RPMI8226 (cell line): Measurements from ENCODE around the gene MFAP2.
"Not testable (repeated sequence)": the region's sequence is repeated elsewhere in the genome, so short reads cannot be mapped to it uniquely, and the experiment has no call there.

ENCODE experiments used
- DNase-seq: peaks from one replicate; pipeline ENCODE4 v3.0.0-alpha.2; 2015

MFAP2 gene

GRCh38 chr1:16958475-16958874, 21.9 kb downstream of the MFAP2 start:
- DNase-seq, result no peak

DNA sequence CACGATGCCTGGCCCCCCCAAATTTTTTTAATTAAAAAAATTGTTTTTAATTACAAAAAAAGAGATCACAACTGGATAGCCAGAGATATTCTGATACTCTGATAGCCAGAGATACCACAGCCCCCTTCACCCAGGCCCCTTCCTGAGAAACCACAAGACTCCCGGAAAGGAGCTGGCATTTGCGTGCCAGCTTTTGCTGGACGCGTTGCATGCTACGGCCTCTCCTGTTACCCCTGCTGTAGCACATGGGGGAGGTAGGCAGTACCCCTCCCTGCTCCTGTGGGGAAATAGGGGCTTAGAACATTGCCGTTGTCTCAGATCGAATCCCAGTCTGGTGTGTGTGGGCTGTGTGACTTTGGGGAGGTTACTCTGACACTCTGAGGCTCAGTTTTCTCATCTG, 22.7 kb downstream of the MFAP2 start:
- DNase-seq, result no peak

- DNase-seq, result no peak
These were observed 23.6 kb downstream of the MFAP2 start for GRCh38 chr1:16956775-16957174.

GRCh38 chr1:16955186-16955585, 25.2 kb downstream of the MFAP2 start:
- DNase-seq, result no peak

GRCh38 chr1:16954579-16954978, 25.8 kb downstream of the MFAP2 start:
- DNase-seq, result no peak

GRCh38 chr1:16952376-16952775, 28.0 kb downstream of the MFAP2 start:
- not testable (repeated sequence) for DNase-seq

DNA sequence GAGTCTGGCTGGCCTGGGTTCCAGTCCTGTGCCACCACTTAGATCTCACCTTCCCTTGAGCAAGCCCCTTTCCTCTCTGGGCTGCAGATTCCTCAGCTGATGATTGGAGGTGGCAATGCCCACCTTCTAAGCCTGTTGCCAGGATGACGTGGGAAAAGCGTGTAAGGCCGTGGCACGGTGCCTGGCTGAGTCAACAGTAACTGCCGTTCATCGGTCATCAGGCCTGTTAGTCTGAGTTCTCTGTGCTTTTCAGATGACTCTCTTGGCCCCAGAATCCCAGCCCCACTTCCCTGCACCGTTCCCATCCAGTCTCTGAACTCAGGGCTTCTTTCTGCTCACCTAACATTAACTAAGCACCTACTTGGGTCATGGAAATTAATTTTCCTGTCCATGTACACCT, 31.4 kb downstream of the MFAP2 start:
- not testable (repeated sequence) for DNase-seq

GRCh38 chr1:16948282-16948891, 32.0 kb downstream of the MFAP2 start:
- not testable (repeated sequence) for DNase-seq

DNA sequence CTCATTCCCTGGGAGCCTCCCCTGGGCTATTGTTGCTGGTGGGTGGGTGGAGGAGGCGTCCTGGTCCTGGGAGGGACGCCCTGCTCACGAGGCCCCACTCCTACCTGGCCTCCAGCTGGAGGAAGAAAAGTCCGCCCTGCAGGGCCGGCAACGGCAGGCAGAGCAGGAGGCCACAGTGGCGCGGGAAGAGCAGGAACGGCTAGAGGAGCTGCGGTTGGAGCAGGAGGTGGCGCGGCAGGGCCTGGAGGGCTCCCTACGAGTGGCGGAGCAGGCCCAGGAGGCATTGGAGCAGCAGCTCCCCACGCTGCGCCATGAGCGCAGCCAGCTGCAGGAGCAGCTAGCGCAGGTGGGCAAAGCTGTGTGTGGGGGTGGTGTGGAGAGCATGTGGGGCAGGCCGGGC, 33.8 kb downstream of the MFAP2 start:
- no peak for DNase-seq

DNA sequence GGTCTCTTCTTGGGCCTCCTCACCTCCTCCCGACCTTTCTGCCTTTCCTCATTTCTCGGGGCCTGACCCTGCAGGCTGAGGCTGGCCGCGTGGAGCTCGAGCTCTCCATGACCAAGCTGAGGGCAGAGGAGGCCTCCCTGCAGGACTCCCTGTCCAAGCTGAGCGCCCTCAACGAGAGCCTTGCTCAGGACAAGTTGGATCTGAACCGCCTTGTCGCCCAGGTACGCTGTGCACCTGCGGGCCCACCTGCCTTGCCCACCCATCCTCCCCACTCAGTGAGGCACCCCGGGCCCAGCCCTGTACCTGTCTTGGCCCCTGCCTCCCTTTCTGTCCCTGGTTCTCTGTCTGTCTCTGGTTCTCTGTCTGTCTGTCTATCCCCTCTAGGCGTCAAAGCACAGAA, 34.2 kb downstream of the MFAP2 start:
- DNase-seq, result not testable (repeated sequence)

GRCh38 chr1:16945512-16945911, 34.9 kb downstream of the MFAP2 start:
- not testable (repeated sequence) for DNase-seq

GRCh38 chr1:16944038-16944437, 36.4 kb downstream of the MFAP2 start:
- no peak for DNase-seq

DNA sequence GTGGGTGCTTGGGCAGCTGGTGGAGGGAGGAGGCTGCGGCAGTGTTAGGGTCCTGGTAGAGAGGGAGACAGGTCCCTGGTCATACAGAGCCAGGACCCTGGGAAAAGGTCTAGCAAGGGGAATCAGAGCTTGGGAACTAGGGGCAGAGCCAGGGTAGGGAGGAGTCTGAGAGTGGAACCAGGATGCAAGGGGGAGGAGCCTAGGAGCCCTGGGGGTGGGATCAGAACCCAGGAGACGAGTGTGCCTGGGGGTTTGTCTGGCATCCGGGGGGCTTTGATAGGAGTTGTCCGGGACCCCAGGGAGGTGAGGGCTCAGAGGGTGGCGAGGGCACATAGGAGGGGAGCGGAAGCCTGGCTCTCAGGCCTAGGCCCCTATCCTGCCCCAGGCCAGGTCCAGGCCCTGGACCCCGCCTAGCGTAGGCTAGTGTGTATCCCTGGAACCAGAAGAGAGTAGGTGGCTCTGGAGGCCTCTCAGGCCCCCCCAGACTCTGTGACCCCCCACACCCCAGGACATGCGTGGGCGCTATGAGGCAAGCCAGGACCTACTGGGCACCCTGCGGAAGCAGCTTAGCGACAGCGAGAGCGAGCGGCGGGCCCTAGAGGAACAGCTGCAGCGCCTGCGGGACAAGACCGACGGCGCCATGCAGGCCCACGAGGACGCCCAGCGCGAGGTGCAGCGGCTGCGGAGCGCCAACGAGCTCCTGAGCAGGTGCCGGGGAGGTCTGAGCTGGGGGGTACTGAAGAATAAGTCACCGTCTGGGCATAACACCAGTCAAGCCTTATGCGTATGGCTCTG, 40.8 kb downstream of the MFAP2 start:
- not testable (repeated sequence) for DNase-seq

- DNase-seq, result no peak
These were observed 41.8 kb downstream of the MFAP2 start for GRCh38 chr1:16938351-16939321.

DNA sequence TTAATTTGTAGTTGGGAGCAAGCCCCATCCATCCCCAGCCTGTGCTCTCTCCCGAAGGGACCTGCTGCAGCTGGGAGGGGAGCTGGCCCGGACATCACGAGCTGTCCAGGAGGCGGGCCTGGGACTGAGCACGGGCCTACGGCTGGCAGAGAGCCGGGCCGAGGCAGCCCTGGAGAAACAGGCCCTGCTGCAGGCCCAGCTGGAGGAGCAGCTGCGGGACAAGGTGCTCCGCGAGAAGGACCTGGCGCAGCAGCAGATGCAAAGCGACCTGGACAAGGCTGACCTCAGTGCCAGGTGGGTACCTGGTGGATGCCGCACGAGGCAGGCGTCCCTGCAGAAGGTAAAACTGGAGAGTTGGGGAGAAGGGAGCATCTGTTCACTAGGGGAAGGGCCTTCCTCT, 43.8 kb downstream of the MFAP2 start:
- not testable (repeated sequence) for DNase-seq

- DNase-seq, result not testable (repeated sequence)
These were observed 46.5 kb downstream of the MFAP2 start for GRCh38 chr1:16933945-16934344.

- not testable (repeated sequence) for DNase-seq
These were observed 49.0 kb downstream of the MFAP2 start for GRCh38 chr1:16931206-16931934.

DNA sequence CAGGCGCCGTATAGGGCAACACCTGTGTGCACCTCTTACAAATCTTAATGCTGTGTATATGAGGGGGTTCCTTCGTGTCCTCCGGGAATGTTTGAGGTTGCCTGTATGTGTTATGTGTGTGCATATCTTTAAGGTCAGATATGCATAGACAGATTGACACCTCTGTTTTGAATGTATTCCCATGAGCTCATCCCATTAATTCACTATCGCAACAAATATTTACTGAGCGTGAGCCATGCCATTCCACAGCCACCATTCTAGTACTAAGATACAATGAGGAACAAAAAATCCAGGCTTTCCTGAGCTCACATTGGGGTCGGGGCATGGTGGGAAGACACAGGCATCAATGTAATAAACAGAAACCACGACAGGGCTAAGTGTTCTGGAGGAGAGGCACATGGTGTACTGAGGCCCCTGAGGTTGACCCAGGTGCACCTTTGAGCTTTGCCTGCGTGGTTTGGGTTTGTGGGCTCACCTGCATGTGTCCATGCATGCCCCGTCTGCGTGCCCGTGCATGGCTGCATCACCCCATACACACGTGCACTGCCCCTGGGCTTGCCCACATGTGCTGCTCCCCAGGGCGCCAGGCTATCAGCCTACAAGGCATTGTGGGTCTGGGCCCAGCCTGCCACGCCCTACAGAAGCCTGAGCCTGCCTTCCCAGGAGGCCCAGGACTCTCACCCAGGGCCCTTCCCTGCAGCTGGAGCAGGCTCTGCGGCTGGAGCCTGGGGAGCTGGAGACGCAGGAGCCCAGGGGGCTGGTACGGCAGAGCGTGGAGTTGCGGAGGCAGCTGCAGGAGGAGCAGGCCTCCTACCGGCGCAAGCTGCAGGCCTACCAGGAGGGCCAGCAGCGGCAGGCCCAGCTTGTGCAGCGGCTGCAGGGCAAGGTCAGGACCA, 51.0 kb downstream of the MFAP2 start:
- DNase-seq, result not testable (repeated sequence)

DNA sequence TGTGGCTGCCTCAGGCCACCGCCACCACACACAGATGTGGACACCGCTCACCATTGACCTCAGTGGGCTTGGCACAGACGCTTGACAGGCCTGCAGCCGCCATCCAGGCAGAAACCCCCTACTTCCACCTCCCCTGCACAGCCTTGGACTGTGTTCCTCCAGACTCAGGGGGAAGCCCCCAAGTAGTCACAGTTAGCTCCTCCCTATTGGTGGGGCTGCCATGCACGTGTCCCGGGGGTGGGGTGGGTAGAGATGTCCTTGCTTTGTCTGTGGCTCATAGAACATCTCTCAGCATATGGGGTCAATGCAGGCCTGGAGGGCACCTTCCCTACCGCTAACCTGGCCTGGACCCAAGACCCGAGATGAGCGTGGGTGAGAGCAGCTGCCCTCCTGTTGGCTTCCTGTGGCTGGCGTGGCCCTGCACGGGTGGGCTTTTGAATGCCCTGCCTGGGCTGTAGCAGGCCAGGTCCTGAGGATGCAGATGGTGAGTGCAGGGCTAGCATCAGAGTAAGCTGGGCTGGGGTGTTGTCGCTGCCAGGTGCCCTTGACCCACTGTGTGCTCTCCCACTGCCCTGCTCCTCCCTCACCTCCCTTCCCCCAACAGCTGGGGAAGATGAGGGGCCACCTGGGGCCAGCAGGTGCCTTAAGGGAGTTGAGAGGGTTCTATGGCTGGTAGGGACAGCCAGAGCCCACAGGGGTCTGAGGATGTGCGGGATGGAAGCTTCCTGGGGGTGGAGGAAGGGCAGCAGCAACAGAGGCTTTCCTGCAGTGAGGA, 52.5 kb downstream of the MFAP2 start:
- DNase-seq, result no peak

DNA sequence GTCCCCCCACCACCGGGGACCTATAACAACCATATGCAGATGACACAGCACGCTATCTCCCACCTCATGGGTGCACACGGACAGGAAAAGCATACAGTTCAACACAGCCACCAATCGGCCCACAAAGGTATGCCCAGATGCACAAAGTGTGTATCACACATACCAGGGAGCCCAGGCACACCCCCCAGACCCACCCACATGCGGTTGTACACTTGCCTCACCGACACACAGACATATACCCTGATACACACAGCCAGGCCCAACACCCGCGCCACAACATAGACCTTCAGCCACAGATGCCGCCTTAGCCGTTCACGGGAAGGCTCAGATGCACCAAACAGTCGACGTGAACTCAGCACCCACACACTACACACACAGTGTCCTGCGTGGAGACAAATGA, 53.2 kb downstream of the MFAP2 start:
- no peak for DNase-seq
